ENCODE results near the gene AUTS2.

AUTS2 gene

DNA sequence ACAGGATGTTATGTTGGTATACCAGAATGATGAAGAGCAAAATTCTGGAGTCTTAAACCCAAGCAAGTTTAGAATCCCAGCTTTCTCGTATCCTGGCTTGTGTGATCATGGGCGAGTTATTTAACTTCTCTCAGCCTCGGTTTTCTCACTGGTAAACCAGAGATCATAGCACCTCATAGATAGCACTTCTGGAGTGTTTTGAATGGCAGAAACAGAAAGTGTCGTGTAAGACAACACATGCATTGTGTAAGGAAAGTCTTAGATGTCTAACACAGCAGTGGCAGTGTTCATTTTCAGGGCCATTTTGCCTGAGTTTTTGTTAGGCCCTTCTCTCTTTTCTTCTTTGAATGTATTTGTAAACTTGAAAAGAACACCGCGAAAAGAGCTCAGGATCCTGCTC lies 465.1 kb downstream of the AUTS2 start:
- TF ChIP-seq NFRKB (IDR thresholded peaks at IDR 0.05), result no peak
- TF ChIP-seq ZNF384 (IDR thresholded peaks at IDR 0.05), result no peak
- no peak for TF ChIP-seq L3MBTL2 (conservative IDR thresholded peaks at IDR 0.05)
- no peak for TF ChIP-seq FOXA1 (IDR thresholded peaks at IDR 0.05)
- TF ChIP-seq FOXM1 (IDR thresholded peaks at IDR 0.05; ENCODE audit: borderline replicate concordance), result no peak
- no peak for TF ChIP-seq ARNT (IDR thresholded peaks at IDR 0.05)
- TF ChIP-seq ELF4 (IDR thresholded peaks at IDR 0.05), result no peak
- TF ChIP-seq CTBP1 (IDR thresholded peaks at IDR 0.05; ENCODE audit: borderline replicate concordance), result no peak
- ChIA-PET POLR2A (interaction anchor here (0.6 kb wide), 1 partner anchor 1775 kb away, joined by 3 read pairs; no protein-coding TSS in a partner anchor), CTCF (no interaction called here)
- no peak for DNase-seq (ENCODE audit: extremely low spot score)

DNA sequence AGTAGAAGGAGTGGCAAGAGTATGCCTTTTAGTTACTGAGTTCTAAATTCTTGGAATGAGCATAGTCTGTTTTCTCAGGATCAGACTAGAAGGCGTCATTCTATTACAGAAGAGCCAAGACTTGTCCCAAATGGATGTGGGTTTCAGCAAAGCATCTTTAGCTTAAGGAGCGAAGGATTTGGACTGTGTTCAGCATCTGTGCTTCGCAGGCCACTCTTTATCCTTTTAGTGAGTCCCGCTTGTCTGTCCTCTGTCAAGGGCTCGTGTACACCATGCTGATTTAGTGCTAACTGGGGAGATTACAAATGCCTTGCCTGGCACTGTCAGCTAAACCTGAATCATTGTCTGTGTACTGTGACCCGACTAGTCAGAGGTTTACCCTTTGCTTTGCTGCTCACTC lies 465.7 kb downstream of the AUTS2 start:
- TF ChIP-seq ZNF384 (IDR thresholded peaks at IDR 0.05), result no peak
- TF ChIP-seq LEF1 (IDR thresholded peaks at IDR 0.05; ENCODE audit: borderline replicate concordance), result no peak
- no peak for TF ChIP-seq CTBP1 (IDR thresholded peaks at IDR 0.05; ENCODE audit: borderline replicate concordance)
- TF ChIP-seq FOXM1 (IDR thresholded peaks at IDR 0.05; ENCODE audit: borderline replicate concordance), result no peak
- no peak for TF ChIP-seq SUZ12 (IDR thresholded peaks at IDR 0.05)
- TF ChIP-seq TARDBP (IDR thresholded peaks at IDR 0.05), result no peak
- no peak for TF ChIP-seq L3MBTL2 (conservative IDR thresholded peaks at IDR 0.05)
- TF ChIP-seq BHLHE40 (IDR thresholded peaks at IDR 0.05; ENCODE audit: borderline replicate concordance), result no peak
- TF ChIP-seq, protein P1, sequence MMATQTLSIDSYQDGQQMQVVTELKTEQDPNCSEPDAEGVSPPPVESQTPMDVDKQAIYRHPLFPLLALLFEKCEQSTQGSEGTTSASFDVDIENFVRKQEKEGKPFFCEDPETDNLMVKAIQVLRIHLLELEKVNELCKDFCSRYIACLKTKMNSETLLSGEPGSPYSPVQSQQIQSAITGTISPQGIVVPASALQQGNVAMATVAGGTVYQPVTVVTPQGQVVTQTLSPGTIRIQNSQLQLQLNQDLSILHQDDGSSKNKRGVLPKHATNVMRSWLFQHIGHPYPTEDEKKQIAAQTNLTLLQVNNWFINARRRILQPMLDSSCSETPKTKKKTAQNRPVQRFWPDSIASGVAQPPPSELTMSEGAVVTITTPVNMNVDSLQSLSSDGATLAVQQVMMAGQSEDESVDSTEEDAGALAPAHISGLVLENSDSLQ (IDR thresholded peaks at IDR 0.05), result no peak
- TF ChIP-seq HDGF (IDR thresholded peaks at IDR 0.05; ENCODE audit: borderline replicate concordance), result no peak
- TF ChIP-seq NFRKB (IDR thresholded peaks at IDR 0.05), result no peak
- TF ChIP-seq SP1 (IDR thresholded peaks at IDR 0.05), result no peak
- no peak for TF ChIP-seq FOXK2 (IDR thresholded peaks at IDR 0.05)
- no peak for TF ChIP-seq FOXA1 (IDR thresholded peaks at IDR 0.05)
- TF ChIP-seq ARNT (IDR thresholded peaks at IDR 0.05), result no peak
- no peak for TF ChIP-seq ELF4 (IDR thresholded peaks at IDR 0.05)
- no peak for DNase-seq (ENCODE audit: extremely low spot score)
- ChIA-PET CTCF (no interaction called here), POLR2A (interaction anchor here (0.6 kb wide), 1 partner anchor 1776 kb away, joined by 3 read pairs; no protein-coding TSS in a partner anchor)

DNA sequence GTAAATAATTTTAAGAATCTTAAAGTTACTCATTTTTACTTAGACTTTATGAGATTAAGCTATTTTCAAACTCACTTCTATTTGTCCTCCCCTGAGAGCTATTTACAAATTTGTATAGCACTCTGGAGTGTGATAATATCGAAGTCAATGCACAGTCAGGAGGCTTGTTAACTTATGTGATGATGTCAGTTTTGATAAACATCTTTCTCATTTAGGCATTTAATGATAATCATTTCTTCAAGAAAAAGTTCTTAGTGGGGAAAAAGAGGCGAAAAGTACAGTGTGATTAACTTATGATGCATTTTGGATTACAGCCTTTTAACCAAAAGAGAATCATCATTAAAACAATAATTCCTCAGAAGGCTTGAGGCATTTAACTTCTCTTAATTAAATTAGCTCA lies 468.6 kb downstream of the AUTS2 start:
- CTCF ChIA-PET, result no interaction called here
- TF ChIP-seq ARNT (IDR thresholded peaks at IDR 0.05) (no peak), FOXA1 (IDR thresholded peaks at IDR 0.05) (no peak), SP1 (IDR thresholded peaks at IDR 0.05) (no peak), LEF1 (IDR thresholded peaks at IDR 0.05; ENCODE audit: borderline replicate concordance) (no peak), TARDBP (IDR thresholded peaks at IDR 0.05) (no peak), BHLHE40 (IDR thresholded peaks at IDR 0.05; ENCODE audit: borderline replicate concordance) (no peak), L3MBTL2 (conservative IDR thresholded peaks at IDR 0.05) (no peak), ELF4 (IDR thresholded peaks at IDR 0.05) (no peak), FOXK2 (IDR thresholded peaks at IDR 0.05) (no peak), CTBP1 (IDR thresholded peaks at IDR 0.05; ENCODE audit: borderline replicate concordance) (no peak), ZNF384 (IDR thresholded peaks at IDR 0.05) (no peak), SUZ12 (IDR thresholded peaks at IDR 0.05) (no peak), HDGF (IDR thresholded peaks at IDR 0.05; ENCODE audit: borderline replicate concordance) (no peak), NFRKB (IDR thresholded peaks at IDR 0.05) (no peak), FOXM1 (IDR thresholded peaks at IDR 0.05; ENCODE audit: borderline replicate concordance) (no peak)
- TF ChIP-seq, protein P1 (IDR thresholded peaks at IDR 0.05), result no peak
- POLR2A ChIA-PET, result no interaction called here

DNA sequence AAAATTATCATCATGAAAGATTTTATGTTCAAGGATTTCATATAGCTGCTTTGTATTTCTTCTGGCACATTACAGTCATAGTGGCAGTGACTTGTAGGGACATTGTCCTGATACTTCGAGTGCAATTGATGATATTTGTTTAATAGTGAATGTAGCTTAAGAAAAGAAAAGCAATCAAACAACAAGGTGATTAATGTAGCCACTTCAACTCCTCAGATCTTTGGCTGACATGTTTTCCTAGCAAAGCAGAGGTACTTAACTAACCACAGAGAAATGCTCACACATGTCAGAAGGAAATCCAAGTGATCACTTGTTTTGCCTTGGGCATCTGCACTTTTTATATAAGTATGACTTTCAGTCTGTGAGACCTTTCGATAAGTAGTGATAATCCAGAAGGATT lies 470.3 kb downstream of the AUTS2 start:
- POLR2A ChIA-PET, result no interaction called here
- CTCF ChIA-PET, result no interaction called here
- TF ChIP-seq, protein P1 (IDR thresholded peaks at IDR 0.05), result peak; percentile 10; the same call in 1 of the 2 replicates
- no peak for TF ChIP-seq LEF1 (IDR thresholded peaks at IDR 0.05; ENCODE audit: borderline replicate concordance)
- no peak for DNase-seq (ENCODE audit: extremely low spot score)

More for the DNA sequence above, 468.6 kb downstream of the AUTS2 start:
- no peak for DNase-seq (ENCODE audit: extremely low spot score)

DNA sequence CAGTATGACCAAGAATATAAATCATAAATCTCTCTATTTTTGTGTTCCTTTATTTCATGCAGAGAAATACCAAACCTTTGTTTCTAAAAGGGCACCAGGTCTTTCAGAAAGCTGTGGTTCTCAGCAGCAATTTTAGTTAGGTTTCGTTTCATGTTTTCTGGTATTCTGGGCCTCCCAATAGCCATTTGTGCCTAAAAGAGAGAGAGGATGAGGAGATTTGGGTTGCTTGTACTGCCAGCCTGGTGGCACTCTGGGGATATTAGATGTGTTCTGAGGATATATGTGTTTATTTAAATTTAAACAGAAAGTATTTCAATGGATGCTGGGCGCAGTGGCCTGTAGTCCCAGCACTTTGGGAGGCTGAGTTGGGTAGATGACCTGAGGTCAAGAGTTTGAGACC lies 471.7 kb downstream of the AUTS2 start:
- no peak for TF ChIP-seq FOXA1 (IDR thresholded peaks at IDR 0.05)
- no peak for TF ChIP-seq HDGF (IDR thresholded peaks at IDR 0.05; ENCODE audit: borderline replicate concordance)
- TF ChIP-seq ARNT (IDR thresholded peaks at IDR 0.05), result no peak
- no peak for TF ChIP-seq NFRKB (IDR thresholded peaks at IDR 0.05)
- POLR2A ChIA-PET, result no interaction called here
- DNase-seq (ENCODE audit: extremely low spot score), result no peak
- CTCF ChIA-PET, result no interaction called here

DNA sequence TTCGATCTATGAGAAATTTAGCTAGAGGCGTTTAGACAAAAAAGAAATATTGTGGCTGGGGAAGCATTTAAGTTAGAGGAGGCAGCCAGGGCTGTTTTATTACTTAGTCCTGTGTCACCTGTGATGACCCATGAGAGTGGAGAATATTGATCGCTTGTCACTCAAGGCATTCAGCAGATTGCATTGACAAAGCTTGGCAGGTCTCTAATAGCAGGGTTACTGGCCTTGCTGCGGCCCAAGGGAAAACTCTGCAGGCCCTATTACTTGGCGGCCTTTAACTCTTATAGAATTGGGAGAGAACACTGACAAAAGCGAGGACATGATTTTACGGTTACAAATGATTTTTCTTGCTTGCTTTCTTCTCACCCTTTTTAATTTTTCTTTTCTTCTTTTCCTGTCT lies 473.5 kb downstream of the AUTS2 start:
- no peak for DNase-seq (ENCODE audit: extremely low spot score)
- POLR2A ChIA-PET, result no interaction called here
- no peak for TF ChIP-seq BHLHE40 (IDR thresholded peaks at IDR 0.05; ENCODE audit: borderline replicate concordance)
- CTCF ChIA-PET, result no interaction called here

DNA sequence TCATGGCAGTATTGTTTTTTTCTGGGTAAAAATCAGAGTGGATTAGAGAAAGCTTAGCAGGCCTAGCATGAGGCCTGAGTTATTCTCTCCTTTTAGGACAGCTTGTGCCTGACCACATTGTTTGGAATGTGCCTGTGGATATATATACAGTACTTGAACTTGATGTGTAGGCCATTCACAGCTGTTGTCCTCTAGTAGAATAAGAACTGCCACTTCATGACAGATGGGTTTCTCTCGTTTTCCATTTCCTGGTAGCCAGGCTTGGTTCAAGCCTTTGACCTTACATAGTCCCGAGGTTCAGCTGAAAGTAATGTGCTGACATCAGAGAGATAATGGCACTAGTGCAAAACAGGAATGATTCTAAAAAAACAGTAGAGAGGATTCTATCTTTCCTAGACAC lies 473.9 kb downstream of the AUTS2 start:
- no peak for DNase-seq (ENCODE audit: extremely low spot score)
- ChIA-PET CTCF (no interaction called here), POLR2A (no interaction called here)
- TF ChIP-seq SUZ12 (IDR thresholded peaks at IDR 0.05) (no peak), HDGF (IDR thresholded peaks at IDR 0.05; ENCODE audit: borderline replicate concordance) (no peak), NFRKB (IDR thresholded peaks at IDR 0.05) (no peak), FOXM1 (IDR thresholded peaks at IDR 0.05; ENCODE audit: borderline replicate concordance) (no peak), FOXK2 (IDR thresholded peaks at IDR 0.05) (no peak), ZNF384 (IDR thresholded peaks at IDR 0.05) (no peak), BHLHE40 (IDR thresholded peaks at IDR 0.05; ENCODE audit: borderline replicate concordance) (no peak), TARDBP (IDR thresholded peaks at IDR 0.05) (no peak), ARNT (IDR thresholded peaks at IDR 0.05) (no peak), ELF4 (IDR thresholded peaks at IDR 0.05) (no peak), CTBP1 (IDR thresholded peaks at IDR 0.05; ENCODE audit: borderline replicate concordance) (no peak), FOXA1 (IDR thresholded peaks at IDR 0.05) (no peak), L3MBTL2 (conservative IDR thresholded peaks at IDR 0.05) (no peak), LEF1 (IDR thresholded peaks at IDR 0.05; ENCODE audit: borderline replicate concordance) (no peak), SP1 (IDR thresholded peaks at IDR 0.05) (no peak)
- TF ChIP-seq, protein P1 (IDR thresholded peaks at IDR 0.05), result no peak; the same call in 1 of the 2 replicates
